Heart left ventricle (tissue), 13 donors: ENCODE data around the gene BUB1B.

Source experiments
- POLR2A ChIP-seq, 2 donors: fragments of 450-650 bp; IDR thresholded peaks; one replicate each; pipeline ENCODE4 v1.6.1; 2017; ENCODE audit warnings: antibody characterized with exemption in 2 of 2, mild to moderate bottlenecking in 2 of 2, moderate library complexity in 2 of 2
- TF ChIP-seq, protein P1 (sequence below), 12 donors: fragments of 200-600 bp; sonication (generic) in 4 of 12; IDR thresholded peaks; one replicate each; pipeline versions ENCODE4 v1.5.0 to v1.8.0; 2018 to 2022; ENCODE audit warnings: antibody characterized with exemption in 12 of 12, mild to moderate bottlenecking in 5 of 12
- donor health status: ischemic (EF 13 %, LVEDD 7.1; RV severe dilation, severe dysfunction).
- donor health status: DM: no; HTN: yes; CAD: no.
- donor health status: DM: no; HTN: no; CAD: no.
- donor health status: ischemic (EF 25% LVEDD 6.9; RV normal size, moderate dysfunction).
- donor health status: ischemic (EF 25% LVEDD 5.7; RV mildly dilated, moderate dysfunction).
- donor health status: ischemic (EF 35%, LVEDD 5.7; RV mildly dilated, moderate dysfunction).
- donor health status: nonischemic (EF 11% LVEDD 7.7; RV severe dilation, severe dysfunction).
- donor health status: DM: yes; HTN: yes; CAD: no.
- donor health status: PGD.
- donor health status: ischemic (EF 29% LVEDD 5.4; RV normal size, mild dysfunction).
- donor health status: nonischemic (EF 23%, LVEDD 6.1; RV moderate dilation, normal function).

DNA sequence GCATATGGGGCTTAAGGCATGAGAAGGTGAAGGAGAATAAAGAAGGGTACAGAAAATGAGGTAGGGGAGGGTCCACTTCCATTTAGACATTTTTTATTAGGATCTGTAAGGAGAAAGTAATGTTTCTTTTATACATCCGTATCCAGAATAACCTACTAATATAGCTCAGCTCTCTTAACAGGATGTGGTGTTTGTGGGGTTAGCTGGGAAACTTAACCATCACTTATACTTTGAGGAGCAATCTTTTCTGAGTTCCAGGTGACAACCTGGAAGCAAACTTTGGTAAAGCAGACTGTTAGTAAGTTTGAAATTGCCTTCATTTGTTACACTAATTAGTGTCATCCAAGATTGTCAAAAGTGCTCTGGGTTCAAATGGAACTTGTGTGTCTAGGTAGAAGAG is 36.6 kb downstream of the BUB1B start:
- TF ChIP-seq, protein P1, sequence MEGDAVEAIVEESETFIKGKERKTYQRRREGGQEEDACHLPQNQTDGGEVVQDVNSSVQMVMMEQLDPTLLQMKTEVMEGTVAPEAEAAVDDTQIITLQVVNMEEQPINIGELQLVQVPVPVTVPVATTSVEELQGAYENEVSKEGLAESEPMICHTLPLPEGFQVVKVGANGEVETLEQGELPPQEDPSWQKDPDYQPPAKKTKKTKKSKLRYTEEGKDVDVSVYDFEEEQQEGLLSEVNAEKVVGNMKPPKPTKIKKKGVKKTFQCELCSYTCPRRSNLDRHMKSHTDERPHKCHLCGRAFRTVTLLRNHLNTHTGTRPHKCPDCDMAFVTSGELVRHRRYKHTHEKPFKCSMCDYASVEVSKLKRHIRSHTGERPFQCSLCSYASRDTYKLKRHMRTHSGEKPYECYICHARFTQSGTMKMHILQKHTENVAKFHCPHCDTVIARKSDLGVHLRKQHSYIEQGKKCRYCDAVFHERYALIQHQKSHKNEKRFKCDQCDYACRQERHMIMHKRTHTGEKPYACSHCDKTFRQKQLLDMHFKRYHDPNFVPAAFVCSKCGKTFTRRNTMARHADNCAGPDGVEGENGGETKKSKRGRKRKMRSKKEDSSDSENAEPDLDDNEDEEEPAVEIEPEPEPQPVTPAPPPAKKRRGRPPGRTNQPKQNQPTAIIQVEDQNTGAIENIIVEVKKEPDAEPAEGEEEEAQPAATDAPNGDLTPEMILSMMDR (IDR thresholded peaks at IDR 0.05) = no peak
- TF ChIP-seq POLR2A (IDR thresholded peaks at IDR 0.05) = no peak
